ENCODE data around the gene NAPB.

NAPB gene

GRCh38 chr20:23341073-23341472, 80.2 kb downstream of the NAPB start:
- DNase-seq: no peak

GRCh38 chr20:23340524-23340923, 80.8 kb downstream of the NAPB start:
- DNase-seq: no peak

- DNase-seq: no peak
Observed at GRCh38 chr20:23339986-23340385, 81.3 kb downstream of the NAPB start.

- DNase-seq: no peak
Observed at GRCh38 chr20:23337312-23337711, 84.0 kb downstream of the NAPB start.

GRCh38 chr20:23336476-23336875, 84.8 kb downstream of the NAPB start:
- DNase-seq: no peak

GRCh38 chr20:23335521-23335920, 85.8 kb downstream of the NAPB start:
- DNase-seq: no peak

- no peak for DNase-seq
Observed at GRCh38 chr20:23334111-23334510, 87.2 kb downstream of the NAPB start.

GRCh38 chr20:23332467-23332866, 88.8 kb downstream of the NAPB start:
- DNase-seq: no peak

GRCh38 chr20:23331450-23332350, 89.6 kb downstream of the NAPB start:
- no peak for DNase-seq

- no peak for DNase-seq
Observed at GRCh38 chr20:23327617-23328333, 93.5 kb downstream of the NAPB start.

GRCh38 chr20:23326774-23327173, 94.5 kb downstream of the NAPB start:
- DNase-seq: no peak

GRCh38 chr20:23325107-23325506, 96.2 kb downstream of the NAPB start:
- DNase-seq: no peak
